Measurements from ENCODE around the gene B3GNT8. TPM values are rescaled to one million over a fixed set of nuclear protein-coding genes. Genes with fewer than 3 reads are reported as not detected.

B3GNT8 gene
- total and polyA plus RNA-seq, 2 of the 4 experiments (the other 2 are of a cell fraction) = 0.36 TPM

DNA sequence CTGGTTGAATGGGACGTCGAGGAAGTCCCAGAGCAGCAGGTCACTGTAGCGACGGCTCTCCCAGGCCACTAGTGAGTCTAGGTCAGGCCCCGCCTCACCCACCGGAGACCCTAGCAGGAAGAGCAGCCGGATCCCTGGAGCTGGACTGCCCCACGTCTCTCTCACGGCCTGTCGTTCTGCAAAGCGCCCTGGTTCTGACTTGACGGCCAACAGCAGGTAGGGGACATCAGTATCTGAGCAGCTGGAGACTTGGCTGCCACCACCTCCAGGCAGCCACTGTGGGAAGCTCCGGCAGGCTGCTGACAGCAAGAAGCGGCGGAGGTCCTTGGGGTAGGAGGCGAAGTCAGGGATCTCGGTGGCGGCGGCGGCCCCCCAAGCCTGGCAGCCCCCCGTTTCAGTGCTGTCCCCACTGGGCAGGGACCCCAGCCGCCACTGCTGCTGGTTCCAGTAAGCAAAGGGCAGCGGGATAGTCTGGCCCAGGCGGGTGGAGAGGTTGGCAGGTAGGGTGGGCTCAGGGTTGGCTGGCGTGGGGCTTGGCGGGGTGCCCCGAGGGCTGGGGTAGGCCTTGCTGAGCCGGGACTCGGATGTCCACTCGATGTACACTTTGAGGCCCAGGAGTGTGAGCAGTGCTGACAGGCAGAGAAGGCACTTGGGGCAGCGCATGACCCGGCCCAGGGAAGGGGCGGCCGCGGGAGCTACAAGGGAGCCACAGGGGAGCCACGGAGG lies 895 bp downstream of the B3GNT8 start:
- Histone ChIP-seq H4K8ac (ENCODE audit: low read depth in 2 of 2, low read length in 2 of 2) (no peak overlapping the region), H3K23ac (ENCODE audit: low read depth, low read length) (no peak overlapping the region), H3K4ac (ENCODE audit: low read depth, low read length) (no peak overlapping the region), H3K4me3 (ENCODE audit: insufficient read depth, low read depth, low read length) (no peak overlapping the region; the same call in 1 of the 2 replicates), H3K56ac (ENCODE audit: extremely low read depth, insufficient read depth, low read length) (no peak overlapping the region), H3K79me1 (ENCODE audit: low read depth in 1 of 2, low read length in 2 of 2) (no peaks in the 10 kb centered on the region), H4K20me1 (ENCODE audit: insufficient read depth, low read length) (no peaks in the 10 kb centered on the region), H3K9me3 (ENCODE audit: control insufficient read depth, insufficient read depth, low read length) (no peaks in the 10 kb centered on the region), H4K91ac (ENCODE audit: insufficient read depth, low read depth, low read length) (no peak overlapping the region), H2AK9ac (replicated peaks; ENCODE audit: low read depth, low read length, poor library complexity) (peak overlapping the region; percentile 77), H3K4me2 (ENCODE audit: low read depth, low read length) (no peak overlapping the region; the same call in 1 of the 2 replicates), H2BK20ac (ENCODE audit: low read depth, low read length) (no peak overlapping the region), H2BK5ac (ENCODE audit: low read depth, low read length, poor library complexity, severe bottlenecking) (no peak overlapping the region), H2BK15ac (ENCODE audit: low read depth, low read length) (no peak overlapping the region), H2AK5ac (ENCODE audit: low read depth, low read length) (no peak overlapping the region), H3K36me3 (ENCODE audit: control insufficient read depth, insufficient read depth, low read length) (peaks cover 32% of the 10 kb centered on the region), H3K27me3 (ENCODE audit: control insufficient read depth, insufficient read depth, low read length) (no peaks in the 10 kb centered on the region), H3K27ac (ENCODE audit: insufficient read depth, low read length) (no peak overlapping the region), H2AFZ (replicated peaks; ENCODE audit: low read length, poor library complexity) (no peak overlapping the region), H3K14ac (replicated peaks; ENCODE audit: low read depth, low read length) (no peak overlapping the region), H3K9me1 (ENCODE audit: insufficient read depth, low read length) (no peaks in the 10 kb centered on the region), H3K18ac (ENCODE audit: low read depth, low read length) (no peak overlapping the region), H4K5ac (ENCODE audit: low read depth, low read length) (no peak overlapping the region), H2BK120ac (ENCODE audit: low read depth, low read length) (no peak overlapping the region), H3K4me1 (ENCODE audit: control insufficient read depth, insufficient read depth, low read length) (peaks cover 10% of the 10 kb centered on the region; the same call in 1 of the 2 replicates), H3K9ac (ENCODE audit: low read depth, low read length) (no peak overlapping the region)
- CTCF ChIA-PET = no interaction called here
- ATAC-seq (ENCODE audit: low read depth) (no peak), DNase-seq (no peak)
- 91% methylated on average over 9 of the region's 36 CpGs; no CpG with 5 or more reads in 1 of the 2 experiments for WGBS, 2 experiments (ENCODE audit: extremely low coverage in 2 of 2, insufficient read length in 1 of 2)
- in situ Hi-C loops (cut with MboI; ENCODE audit: low sequenced_read_pairs) = no loop called here
- POLR2A ChIA-PET (ENCODE audit: unreplicated experiment) = no interaction called here
- dilution Hi-C loops (cut with HindIII; ENCODE audit: low sequenced_read_pairs, unreplicated experiment) = no loop called here
- TF ChIP-seq, protein P1, sequence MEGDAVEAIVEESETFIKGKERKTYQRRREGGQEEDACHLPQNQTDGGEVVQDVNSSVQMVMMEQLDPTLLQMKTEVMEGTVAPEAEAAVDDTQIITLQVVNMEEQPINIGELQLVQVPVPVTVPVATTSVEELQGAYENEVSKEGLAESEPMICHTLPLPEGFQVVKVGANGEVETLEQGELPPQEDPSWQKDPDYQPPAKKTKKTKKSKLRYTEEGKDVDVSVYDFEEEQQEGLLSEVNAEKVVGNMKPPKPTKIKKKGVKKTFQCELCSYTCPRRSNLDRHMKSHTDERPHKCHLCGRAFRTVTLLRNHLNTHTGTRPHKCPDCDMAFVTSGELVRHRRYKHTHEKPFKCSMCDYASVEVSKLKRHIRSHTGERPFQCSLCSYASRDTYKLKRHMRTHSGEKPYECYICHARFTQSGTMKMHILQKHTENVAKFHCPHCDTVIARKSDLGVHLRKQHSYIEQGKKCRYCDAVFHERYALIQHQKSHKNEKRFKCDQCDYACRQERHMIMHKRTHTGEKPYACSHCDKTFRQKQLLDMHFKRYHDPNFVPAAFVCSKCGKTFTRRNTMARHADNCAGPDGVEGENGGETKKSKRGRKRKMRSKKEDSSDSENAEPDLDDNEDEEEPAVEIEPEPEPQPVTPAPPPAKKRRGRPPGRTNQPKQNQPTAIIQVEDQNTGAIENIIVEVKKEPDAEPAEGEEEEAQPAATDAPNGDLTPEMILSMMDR (conservative IDR thresholded peaks at IDR 0.05; ENCODE audit: low read depth, low read length) = no peak
- TF ChIP-seq, protein P2, sequence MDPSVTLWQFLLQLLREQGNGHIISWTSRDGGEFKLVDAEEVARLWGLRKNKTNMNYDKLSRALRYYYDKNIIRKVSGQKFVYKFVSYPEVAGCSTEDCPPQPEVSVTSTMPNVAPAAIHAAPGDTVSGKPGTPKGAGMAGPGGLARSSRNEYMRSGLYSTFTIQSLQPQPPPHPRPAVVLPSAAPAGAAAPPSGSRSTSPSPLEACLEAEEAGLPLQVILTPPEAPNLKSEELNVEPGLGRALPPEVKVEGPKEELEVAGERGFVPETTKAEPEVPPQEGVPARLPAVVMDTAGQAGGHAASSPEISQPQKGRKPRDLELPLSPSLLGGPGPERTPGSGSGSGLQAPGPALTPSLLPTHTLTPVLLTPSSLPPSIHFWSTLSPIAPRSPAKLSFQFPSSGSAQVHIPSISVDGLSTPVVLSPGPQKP (IDR thresholded peaks at IDR 0.05; ENCODE audit: borderline replicate concordance, low read depth, low read length) = no peak
- TF ChIP-seq FOS (IDR thresholded peaks at IDR 0.05; ENCODE audit: low read depth, low read length) = no peak
- TF ChIP-seq BHLHE40 (IDR thresholded peaks at IDR 0.05; ENCODE audit: low read depth, low read length) = no peak
- no peak for TF ChIP-seq RAD21 (IDR thresholded peaks at IDR 0.05; ENCODE audit: low read length)
- no peak for TF ChIP-seq SMC3 (IDR thresholded peaks at IDR 0.05; ENCODE audit: low read depth, low read length)
- TF ChIP-seq NFE2L2 (IDR thresholded peaks at IDR 0.05; ENCODE audit: low read depth, low read length) = no peak
- TF ChIP-seq MAFK (IDR thresholded peaks at IDR 0.05; ENCODE audit: low read depth, low read length) = no peak
- intact Hi-C loops (cut with micrococcal nuclease) = loop anchor here (10.0 kb wide), 1 partner anchor 221 kb away; no protein-coding TSS in a partner anchor
- BruUV-seq (replicated peaks) = no TSS peak
